HG03521 (cell line): ENCODE data around the gene APRT.

Experiments used
- ATAC-seq: cut with Tn5 transposase; IDR thresholded peaks from one replicate; pipeline ENCODE4 v1.9.1; 2021; ENCODE audit warnings: mild to moderate bottlenecking, moderate library complexity; ENCODE audit not compliant: unreplicated experiment

Gene APRT

GRCh38 chr16:88809068-88809675 lies 2.6 kb downstream of the APRT start:
- ATAC-seq, result no peak

- ATAC-seq, result no peak
Measured at GRCh38 chr16:88807626-88808453, 3.9 kb downstream of the APRT start.

GRCh38 chr16:88807142-88807625 lies 4.5 kb downstream of the APRT start:
- no peak for ATAC-seq

- ATAC-seq, result no peak
Measured at GRCh38 chr16:88806491-88807111, 5.1 kb downstream of the APRT start.

GRCh38 chr16:88805887-88806393 lies 5.8 kb downstream of the APRT start:
- ATAC-seq, result no peak

GRCh38 chr16:88805340-88805715 lies 6.4 kb downstream of the APRT start:
- ATAC-seq, result no peak

GRCh38 chr16:88804552-88805339 lies 7.0 kb downstream of the APRT start:
- no peak for ATAC-seq

GRCh38 chr16:88804173-88804551 lies 7.6 kb downstream of the APRT start:
- ATAC-seq, result no peak

GRCh38 chr16:88803264-88803987 lies 8.3 kb downstream of the APRT start, which contains the start of gene CDT1:
CDT1 (plus strand) TSS chr16:88803789; CDS start chr16:88803832, 43 bp downstream.
- peak; percentile 64 for ATAC-seq

GRCh38 chr16:88800277-88800592 lies 11.5 kb downstream of the APRT start:
- ATAC-seq, result no peak

GRCh38 chr16:88799569-88800276 lies 12.0 kb downstream of the APRT start:
- no peak for ATAC-seq

- ATAC-seq, result no peak
Measured at GRCh38 chr16:88798772-88799455, 12.8 kb downstream of the APRT start.

GRCh38 chr16:88798073-88798472 lies 13.7 kb downstream of the APRT start:
- ATAC-seq, result no peak

GRCh38 chr16:88796278-88796677 lies 15.4 kb downstream of the APRT start:
- no peak for ATAC-seq

GRCh38 chr16:88793251-88793954 lies 18.3 kb downstream of the APRT start:
- no peak for ATAC-seq

- ATAC-seq, result no peak
Measured at GRCh38 chr16:88792668-88793250, 19.0 kb downstream of the APRT start.

GRCh38 chr16:88792078-88792550 lies 19.6 kb downstream of the APRT start:
- no peak for ATAC-seq
